DMS 273 (cell line): ENCODE results near the gene MASP1.

ENCODE experiments used
- DNase-seq: peaks from one replicate; lab custom pipeline; 2025; ENCODE audit not compliant: unreplicated experiment; lab: John Stamatoyannopoulos, UW

The MASP1 gene

DNA sequence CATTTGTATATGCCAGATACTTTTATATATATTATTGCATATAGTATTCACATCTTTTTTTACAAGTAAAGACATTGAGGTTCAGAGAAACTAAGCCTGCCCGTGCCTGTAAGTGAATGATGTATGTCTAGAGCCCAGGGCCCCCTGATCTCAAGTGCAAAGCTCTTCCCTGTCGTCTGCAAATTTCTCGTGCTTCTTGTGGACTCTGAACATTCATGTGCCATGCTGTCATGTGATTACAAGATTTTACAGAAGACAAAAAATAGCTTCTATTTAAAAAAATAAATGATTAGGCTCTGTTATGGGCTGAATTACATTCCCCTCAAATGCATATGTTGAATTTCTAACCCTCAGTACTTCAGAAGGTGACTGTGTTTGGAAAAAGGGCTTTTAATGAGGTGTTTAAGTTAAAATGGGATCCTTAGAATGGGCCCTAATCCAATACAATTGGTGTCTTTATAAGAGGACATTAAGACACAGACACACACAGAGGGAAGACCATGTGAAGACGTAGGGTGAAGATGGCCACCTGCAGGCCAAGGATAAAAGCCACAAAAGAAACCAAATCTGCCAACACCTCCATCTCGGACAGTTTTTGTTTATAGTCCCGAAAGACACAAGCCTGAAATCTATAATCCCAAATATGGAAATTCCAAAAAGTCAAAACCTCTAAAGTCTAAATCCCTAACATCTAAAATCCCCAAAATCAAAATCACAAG lies 3.9 kb upstream of the MASP1 start:
- DNase-seq, result no peak

DNA sequence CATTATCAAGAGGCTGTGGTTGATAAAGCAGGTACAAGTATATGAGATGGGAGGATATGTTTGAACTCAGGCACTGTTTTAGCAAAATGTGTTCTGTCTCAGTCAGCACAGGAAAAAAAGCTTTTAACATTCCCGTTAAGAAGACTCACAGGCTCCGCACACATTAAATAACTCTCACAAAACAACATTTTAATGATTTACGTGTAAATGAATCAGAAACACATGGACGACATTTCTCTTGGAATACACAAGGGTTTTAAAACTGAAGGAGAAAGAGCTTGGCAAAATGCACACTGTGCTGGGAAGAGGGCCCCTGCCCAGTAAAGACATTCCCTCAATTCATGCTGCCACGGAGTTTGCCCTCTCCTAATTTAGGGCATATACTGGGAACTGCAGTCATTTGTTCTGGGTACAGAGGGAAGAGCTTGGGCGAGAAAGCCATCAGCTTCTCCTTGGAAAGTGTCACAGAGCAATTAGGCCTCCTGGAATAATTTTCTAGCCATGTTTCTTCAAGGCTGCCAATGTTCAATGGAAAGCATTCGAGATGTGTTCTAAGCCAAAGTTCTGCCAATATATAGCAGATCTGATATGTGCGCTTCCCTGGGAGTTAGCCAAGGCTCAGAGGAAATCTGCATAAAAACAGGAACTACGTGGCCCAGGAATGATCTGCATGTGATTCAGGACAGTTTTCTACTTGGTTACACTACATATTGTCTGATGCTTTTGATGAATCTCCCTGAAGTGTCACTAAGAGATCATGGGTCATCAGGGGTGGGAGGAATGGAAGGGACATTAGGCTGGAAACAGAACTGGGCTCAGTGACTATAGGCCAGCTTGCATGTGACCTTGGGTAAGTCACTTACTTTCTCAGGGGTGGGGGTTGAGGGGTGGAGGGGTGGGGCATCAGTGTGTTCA lies 2.2 kb upstream of the MASP1 start:
- DNase-seq, result no peak

DNA sequence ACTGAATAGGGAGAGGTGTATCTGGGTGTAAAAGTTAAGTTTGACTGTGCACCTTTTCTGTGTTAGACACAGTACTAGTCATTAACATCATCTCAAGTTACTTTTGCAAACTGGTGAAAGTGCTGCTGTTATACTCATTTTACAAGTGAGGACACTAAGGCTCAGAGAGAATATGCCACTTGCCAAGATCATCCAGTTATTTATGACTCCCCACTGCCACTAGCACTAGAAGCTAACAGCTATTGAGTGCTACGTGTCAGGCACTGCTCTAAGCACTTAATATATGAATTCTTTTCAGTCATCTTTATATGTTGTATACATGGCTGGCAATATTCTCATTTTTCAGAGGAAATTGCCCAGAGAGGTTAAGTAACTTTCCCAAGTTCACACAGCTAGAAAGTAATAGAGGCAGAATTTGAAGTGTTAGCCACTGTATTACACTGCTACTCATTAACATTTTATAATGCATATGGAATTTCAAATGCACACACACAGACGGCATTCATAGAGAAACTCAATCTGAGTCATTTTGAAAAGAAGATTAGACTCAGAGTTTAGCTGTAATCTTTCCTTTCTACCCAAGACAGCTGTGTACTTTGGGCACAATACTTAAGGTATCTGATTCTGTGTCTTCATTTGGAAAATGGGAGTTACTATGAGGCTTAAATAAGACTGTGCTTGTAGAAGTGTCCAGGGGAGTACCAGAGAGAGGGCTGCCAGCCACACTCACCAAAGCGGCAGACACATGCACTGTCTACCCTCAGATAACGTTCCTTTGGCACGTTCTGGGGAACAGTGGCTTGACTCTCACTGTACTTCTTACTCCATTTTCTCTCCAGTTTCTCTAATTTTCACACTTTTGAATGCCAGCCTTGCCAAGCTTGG lies 1.3 kb upstream of the MASP1 start:
- no peak for DNase-seq

DNA sequence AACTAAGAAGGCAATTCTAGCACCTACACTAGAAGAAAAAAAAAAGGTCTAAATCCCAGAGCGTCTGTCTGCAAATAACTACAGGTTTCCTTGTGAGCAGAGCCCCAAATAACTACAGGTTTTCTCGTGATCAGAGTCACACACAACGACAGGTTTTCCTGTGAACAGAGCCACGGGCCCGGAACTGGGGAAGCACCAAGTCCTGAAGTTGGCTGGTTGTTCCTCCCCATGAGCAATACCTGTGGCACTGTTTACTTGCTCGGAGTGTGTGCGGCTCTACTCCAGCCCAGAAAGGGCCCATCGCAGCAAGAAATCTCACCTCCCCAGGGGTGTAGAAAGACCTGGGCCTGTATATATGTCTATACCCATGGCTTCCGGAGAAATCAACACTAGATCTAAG lies 644 bp upstream of the MASP1 start:
- DNase-seq, result no peak

DNA sequence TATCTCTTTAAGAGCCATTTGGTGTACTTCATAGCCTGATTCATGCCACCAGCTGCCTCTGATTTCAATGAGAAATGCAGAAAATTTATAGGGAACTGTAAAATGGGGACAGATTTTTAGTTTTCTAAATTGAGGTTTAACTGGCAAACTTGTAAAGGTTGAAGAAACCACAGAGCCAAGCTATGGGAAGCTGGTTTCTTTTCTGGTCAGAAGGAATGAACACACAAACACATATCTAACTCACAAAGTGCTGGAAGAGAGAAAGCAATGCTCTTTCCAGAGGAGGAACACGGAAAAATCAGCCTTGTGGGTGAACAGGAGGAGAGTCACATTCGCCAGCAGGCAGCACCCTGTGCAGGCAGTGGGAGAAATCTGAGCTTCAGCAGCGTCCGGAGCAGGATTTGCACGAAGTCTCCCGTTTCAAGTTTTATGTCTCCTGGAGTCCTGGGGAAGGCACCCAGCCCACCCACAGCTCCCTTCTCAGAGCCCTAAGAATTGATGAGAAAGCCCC lies 481 bp downstream of the MASP1 start:
- peak; percentile 23 for DNase-seq

DNA sequence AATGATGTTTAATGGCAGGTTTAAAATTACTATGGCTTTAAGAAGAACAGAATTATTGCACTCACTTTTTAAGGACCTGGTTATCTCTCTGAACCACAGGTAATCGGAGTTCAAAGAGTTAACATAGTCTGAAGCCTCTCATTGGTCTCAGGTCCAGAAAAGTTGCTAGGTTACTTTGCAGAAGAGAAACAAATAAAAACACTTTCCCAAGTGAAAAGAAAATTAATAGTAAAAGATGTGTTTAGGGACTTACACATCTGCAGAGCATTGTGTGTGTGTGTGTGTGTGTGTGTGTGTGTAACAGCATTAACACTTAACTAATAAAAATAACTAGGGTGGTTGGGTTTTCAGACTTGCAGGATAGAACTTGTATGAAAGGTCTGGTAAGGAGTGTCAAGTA lies 1.0 kb downstream of the MASP1 start:
- no peak for DNase-seq

DNA sequence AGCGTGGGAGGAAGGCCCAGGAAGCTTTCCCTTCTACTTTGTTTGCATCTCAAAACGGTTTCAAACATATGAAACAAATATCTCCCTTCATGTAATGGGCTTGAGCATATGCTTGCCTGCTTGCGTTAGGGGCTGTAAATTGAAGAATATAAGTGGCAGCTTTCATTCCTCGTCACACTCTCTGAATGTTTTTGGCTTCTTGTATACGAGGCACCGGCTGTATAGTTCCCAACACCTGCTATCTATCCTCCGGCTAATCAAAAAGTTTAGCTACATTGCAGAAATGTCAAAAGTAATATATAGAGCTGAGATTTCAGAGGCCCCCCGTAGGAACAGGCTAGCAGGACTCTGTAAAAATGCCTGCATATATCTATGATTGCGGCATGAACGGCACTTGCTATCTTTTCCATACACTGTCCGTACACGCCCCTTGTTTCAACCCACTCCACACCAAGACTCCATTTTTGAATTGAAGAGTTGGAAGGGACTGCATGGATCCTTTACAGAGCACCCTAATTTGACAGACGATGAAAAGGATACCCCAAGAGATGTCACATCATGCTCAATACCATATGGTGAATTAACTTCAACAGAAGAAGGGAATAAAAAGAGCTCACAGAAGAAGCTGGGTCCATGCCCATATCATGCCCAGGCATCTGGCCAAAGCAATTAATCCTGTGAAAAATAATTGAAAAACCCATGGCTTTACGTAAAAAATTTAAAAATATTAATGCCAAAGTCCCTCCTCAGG lies 2.5 kb downstream of the MASP1 start:
- no peak for DNase-seq

DNA sequence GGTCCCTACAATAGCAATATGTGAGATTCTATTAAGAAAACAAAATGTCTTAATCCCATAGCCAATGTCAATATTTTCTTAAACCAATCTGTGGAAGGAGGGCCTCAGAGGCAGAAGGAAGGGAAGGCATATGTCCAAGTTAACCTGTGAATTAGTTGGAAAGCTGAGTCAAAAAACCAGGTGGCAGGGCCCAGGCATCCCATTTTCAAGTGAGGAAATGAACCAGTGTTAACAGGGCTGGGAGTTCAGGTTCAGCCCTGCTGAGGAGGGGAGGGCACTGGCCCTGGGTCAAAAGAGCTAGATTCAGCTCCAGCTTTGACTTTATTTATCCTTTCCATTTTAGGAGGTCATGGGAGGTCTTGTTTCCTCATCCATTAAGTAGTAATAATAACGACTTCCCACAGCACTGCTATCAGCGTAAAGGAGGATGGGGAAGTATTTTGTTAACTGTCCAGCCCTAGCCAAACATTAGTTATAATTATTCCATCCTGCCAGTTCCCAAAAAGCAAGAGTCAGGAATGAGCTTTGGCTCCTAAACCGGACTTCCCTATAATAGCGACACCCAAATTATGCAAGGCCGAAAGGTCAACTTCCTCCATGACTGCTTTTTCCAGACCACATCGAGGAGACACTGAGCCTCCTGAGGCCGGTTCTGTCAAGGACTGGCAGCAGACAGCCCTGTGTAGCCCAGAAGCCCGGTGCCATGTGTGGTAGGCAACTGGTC lies 3.2 kb downstream of the MASP1 start:
- DNase-seq, result no peak

DNA sequence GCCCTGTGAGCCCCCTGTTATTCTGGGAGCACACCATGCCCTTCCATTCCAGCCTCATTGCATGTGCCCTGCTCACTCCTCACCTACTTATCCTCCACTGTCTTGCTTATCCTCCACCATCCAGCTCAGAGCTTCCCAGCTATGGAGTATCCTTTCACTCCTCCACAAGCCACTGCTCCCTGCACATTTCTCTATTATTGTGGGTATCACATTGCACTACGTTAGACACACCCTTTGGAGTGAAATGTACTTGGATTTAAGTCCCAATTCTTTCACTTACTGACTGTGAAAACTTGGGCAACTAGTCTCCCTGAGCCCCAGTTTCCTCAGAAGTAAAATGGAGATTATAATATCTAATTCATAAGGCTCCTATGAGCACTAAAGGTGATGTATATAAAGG lies 4.3 kb downstream of the MASP1 start:
- no peak for DNase-seq

DNA sequence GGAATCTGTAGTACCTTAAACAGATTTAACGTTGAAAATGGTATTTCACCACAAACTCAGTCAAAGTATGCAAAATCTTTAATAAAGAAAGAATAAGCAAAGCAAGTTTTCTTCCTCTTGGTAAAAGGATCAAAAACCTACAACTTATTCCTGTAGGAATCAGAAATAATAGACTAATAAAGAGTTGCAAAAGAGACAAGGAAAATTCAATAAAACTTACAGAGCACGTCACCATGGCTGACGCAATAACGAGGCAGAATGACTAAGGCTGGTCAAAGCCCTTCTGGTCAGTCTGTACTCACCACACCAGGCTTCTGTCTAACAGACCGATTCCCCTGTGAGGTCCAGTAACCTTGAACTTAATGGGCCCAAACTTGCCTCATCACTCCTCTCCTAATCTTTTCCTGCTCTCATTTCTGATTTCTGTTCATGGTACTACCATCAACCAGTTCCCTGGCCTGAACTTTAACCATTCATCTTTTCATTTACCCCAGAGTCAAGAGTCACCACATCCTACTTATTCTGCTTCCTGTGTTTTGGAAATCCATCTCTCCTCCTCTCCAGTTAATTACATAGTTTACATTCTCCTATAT lies 5.0 kb downstream of the MASP1 start:
- no peak for DNase-seq

DNA sequence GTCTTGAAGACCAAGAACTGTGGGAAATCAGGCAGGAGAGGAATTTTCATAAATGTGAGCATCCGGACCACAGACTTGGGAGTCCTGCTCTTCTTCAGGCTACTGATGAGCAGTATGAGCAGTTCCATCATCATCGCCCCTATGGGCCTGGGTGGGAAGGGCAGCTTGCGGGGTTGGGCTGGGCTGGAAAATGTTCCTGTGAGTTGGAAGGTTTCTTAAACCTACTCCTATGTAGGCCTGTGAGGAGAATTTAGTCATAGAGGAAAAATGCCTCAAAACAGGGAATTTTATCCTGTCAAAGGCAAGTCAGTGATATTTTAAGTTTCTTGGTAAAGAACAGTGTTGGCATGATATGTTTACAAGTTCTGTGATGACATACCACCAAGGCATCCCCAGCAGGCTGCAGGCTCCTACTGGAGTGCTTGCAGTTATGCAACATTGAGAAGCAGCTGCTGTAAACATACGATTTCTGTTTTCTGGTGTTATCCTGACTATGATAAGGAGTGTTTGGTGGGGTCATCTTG lies 10.3 kb downstream of the MASP1 start:
- no peak for DNase-seq

DNA sequence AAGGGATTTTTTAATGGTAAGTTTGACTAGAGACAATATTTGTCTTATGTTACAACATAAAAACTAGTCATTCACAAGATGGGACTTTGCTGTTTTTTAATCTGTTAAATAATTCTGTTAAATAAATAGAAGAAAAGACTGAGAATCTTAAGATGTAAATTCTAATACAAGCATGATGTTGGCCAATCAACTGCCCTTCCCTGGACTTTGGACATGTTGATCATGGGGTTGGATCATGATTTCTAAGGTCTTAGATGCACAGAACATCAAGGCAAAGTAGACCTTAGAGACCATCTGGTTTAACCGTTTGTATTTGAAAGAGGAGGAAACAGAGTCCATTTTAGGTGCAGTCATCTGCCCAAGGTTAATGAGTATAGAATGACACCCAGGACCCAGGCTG lies 10.9 kb downstream of the MASP1 start:
- no peak for DNase-seq

DNA sequence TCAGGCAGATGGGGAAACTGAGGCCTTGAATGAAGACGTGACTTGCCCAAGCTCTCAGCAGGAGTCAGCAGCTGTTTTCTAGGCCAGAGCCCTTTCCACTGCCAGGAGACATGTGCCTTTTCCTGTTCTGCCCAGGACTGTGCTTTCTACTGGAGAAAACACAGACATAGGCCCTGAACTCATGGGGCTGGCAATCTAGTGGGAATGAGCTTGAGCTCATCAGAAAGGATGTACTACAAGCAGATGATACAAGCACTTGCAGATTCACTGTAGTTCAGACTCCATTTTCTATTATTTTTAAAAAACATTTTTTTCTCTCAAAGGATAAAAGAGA lies 14.4 kb downstream of the MASP1 start:
- DNase-seq, result no peak

DNA sequence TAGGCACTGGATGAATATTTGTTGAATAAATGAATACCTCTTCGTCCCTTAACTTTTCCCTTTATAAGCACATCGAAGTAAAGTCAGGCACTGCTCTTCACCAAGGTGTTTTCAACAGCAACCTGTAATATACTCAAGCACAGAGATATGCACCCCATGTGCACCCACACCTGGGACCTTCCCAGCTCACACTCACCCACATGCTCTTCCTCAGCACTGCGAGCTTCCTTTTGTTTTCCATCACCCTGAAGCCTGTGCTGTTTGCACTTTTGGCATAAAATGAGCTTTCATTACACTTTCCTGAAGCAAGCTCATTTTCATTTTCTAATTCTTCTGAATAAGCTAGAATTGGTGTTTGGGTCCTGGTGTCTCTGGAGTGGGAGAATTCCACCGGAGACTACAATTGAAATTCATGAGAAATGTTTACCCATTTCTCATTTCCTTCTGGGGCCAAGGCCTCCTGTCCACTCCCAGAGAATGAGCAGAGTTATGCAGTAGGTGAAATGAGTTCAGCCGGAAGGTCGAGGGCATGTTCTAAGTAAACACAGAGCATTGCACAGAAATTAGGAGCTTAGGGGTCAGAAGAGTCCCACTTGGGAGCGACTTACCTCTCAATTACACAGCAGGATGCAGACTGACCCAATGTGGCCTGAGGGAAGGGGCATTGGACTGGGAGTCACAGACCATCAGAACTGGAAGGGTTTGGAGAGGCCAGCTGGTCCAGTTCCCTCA lies 15.0 kb downstream of the MASP1 start:
- DNase-seq, result no peak

DNA sequence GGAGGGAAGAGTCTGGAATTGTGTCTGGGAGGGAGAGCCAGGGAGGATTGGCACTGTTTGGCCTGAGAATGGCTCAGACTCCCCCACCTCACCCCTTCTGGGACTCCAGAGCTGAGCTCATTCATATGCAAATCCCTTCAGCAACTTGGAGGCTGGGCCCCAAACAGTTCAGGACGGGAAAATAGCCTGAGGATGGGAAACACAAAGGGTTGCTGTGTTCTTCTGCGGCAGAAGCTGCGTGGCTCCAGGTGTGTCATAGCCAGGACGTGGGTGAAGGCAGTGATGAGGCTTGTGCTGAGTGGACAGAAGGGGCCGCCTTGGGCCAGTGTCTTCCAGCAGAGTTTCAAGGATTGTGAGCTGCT lies 16.6 kb downstream of the MASP1 start:
- no peak for DNase-seq

DNA sequence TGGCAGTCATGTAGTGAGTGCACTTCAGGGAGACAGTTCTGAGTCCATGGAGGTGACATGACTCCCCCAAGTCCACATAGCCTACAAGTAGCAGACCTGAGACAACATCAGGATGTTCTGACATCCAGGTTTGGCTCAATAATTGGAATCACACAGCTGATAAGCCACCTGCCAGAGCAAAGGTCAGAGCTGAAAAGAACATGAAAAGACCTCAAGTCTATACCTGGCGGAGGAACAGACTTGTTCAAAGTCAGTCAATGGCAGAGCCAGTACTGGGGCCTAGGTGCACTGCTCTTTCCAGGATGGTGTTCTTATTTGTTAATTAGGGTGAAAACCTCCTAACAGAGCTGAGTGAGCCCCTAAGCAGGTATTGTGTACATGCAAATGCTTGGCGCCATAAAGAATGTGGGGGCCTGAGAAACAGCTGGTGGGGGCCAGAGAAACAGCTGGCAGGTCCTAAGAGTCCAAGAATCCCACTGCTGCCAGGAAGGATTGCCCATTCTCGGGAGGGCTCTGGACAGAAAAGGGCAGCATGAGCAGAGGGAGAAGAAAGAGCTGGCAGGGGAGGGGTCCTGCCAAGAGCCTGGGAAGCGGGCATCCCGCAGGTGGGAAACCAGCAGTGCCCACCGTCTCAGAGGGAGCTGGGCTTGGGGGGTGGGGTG lies 17.1 kb downstream of the MASP1 start:
- no peak for DNase-seq

DNA sequence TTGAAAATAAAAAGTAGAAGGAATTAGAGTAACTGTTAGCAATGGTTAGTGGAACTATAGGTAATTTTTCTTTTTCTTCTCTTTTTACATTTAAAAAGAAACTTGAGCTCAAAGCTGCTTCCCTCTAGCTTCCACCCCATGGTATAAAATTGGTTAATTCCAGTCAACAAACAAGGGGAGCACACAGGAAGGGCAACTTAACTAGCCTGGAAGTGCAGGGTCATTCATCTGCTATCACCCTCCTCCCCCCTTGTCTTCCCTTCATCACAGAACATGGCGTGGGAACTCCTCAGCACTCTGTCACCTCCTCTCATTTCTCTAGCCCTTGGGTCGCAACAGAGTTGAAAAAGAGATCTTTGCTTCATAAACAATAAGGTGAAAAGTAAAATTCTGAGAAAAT lies 20.0 kb downstream of the MASP1 start:
- no peak for DNase-seq

DNA sequence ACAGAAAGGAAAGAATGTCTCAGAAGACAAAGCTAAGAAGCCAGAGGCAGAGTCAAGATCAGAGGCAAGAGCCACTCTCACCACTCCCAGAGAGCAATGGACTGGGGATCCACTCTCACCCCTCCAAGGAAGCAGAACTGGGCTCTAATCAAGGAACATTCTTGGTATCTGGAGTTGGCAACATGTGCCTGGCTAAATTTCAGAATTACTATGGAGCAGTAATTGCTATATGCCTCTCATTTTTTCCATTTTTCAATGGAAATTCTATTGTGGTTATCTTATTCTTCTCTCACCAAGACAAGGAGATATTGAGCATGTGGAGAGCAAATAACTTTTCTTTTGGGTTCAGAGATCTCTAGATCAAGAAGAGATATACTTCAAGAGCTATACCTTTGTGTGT lies 22.1 kb downstream of the MASP1 start:
- no peak for DNase-seq
